ENCODE results near the gene MIER1. TPM values are rescaled to one million over a fixed set of nuclear protein-coding genes. Genes with fewer than 3 reads are reported as not detected.

The MIER1 gene
- polyA plus RNA-seq, 1 donor: 38.7 TPM

DNA sequence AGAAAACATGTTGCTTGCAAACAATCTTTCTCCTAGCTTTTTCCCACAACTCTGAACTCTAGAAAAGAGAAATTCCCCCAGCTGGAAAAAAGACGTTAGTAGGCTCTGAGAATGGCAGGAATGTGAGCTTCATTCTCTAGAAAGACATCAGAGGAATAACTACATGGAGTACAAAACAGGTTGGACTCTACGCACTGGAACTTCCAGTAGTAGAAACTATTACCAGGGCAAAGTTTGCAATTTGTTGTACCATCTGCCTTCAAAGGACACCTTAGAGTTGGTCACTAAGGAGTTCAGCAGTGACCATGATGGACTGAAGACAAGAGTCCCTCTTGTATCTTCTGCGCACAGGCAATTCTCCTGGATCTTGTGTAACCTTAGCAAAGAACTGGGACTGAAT is 68.3 kb downstream of the MIER1 start:
- H3K9me3 ChIP-seq (ENCODE audit: control insufficient read depth, low read depth, low read length): no peaks in the 10 kb centered on the region
- no CpG with 5 or more reads among the region's 3 CpGs for WGBS (ENCODE audit: insufficient coverage, low lambda C conversion rate)
- H3K4me3 ChIP-seq (ENCODE audit: low read length): no peak overlapping the region
- H3K4me1 ChIP-seq (ENCODE audit: control insufficient read depth, insufficient read depth, low read length): no peaks in the 10 kb centered on the region
- H3K36me3 ChIP-seq (ENCODE audit: control insufficient read depth, insufficient read depth, low read length): peaks cover 35% of the 10 kb centered on the region
- no peak for DNase-seq
- H3K27ac ChIP-seq (ENCODE audit: low read length): no peak overlapping the region
- no peaks in the 10 kb centered on the region for H3K27me3 ChIP-seq (ENCODE audit: control insufficient read depth, insufficient read depth, low read length)

DNA sequence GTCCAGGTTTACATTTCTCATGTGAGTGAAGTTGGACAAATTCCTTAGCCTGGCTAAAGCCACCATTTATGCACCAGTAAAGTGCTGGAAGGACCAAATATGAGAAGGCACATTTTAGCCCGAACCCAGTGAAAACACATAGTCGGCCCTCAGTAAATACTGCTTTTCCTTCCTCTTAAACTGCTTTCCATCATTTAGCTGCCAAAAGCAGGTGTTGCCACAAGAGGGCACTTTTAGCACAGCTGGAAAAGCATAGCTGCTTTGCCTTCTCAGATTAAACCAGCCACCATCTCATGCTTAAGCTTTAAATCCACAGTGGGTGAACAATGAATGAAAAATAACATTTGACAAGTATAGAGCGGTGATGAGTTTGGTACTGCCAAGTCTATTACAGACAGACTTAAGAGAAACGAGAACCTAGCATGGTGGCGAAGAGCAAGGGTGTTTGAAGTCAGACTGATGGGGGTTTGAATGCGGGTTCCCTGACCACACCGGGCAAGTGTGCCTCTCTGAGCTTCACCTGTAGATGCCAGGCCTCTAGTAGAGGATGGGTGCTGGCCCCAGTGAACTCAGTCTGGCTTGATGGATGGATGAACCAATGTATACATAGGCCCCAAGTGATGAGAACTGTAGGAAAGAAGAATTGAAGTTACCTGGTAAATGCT is 71.4 kb downstream of the MIER1 start:
- Histone ChIP-seq H3K27me3 (ENCODE audit: control insufficient read depth, insufficient read depth, low read length) (no peaks in the 10 kb centered on the region), H3K4me3 (ENCODE audit: low read length) (no peak overlapping the region), H3K4me1 (ENCODE audit: control insufficient read depth, insufficient read depth, low read length) (no peaks in the 10 kb centered on the region), H3K27ac (ENCODE audit: low read length) (no peak overlapping the region), H3K36me3 (ENCODE audit: control insufficient read depth, insufficient read depth, low read length) (peaks cover 51% of the 10 kb centered on the region), H3K9me3 (ENCODE audit: control insufficient read depth, low read depth, low read length) (no peaks in the 10 kb centered on the region)
- peak; percentile 48 to 70 for DNase-seq
- no CpG with 5 or more reads among the region's 7 CpGs for WGBS (ENCODE audit: insufficient coverage, low lambda C conversion rate)

GRCh38 chr1:66998972-66999371 is 74.2 kb downstream of the MIER1 start:
- peaks cover 63% of the 10 kb centered on the region for H3K36me3 ChIP-seq (ENCODE audit: control insufficient read depth, insufficient read depth, low read length)
- no peak overlapping the region for H3K4me3 ChIP-seq (ENCODE audit: low read length)
- DNase-seq: no peak
- no peaks in the 10 kb centered on the region for H3K9me3 ChIP-seq (ENCODE audit: control insufficient read depth, low read depth, low read length)
- no peaks in the 10 kb centered on the region for H3K27me3 ChIP-seq (ENCODE audit: control insufficient read depth, insufficient read depth, low read length)
- H3K27ac ChIP-seq (ENCODE audit: low read length): no peak overlapping the region
- no peaks in the 10 kb centered on the region for H3K4me1 ChIP-seq (ENCODE audit: control insufficient read depth, insufficient read depth, low read length)

DNA sequence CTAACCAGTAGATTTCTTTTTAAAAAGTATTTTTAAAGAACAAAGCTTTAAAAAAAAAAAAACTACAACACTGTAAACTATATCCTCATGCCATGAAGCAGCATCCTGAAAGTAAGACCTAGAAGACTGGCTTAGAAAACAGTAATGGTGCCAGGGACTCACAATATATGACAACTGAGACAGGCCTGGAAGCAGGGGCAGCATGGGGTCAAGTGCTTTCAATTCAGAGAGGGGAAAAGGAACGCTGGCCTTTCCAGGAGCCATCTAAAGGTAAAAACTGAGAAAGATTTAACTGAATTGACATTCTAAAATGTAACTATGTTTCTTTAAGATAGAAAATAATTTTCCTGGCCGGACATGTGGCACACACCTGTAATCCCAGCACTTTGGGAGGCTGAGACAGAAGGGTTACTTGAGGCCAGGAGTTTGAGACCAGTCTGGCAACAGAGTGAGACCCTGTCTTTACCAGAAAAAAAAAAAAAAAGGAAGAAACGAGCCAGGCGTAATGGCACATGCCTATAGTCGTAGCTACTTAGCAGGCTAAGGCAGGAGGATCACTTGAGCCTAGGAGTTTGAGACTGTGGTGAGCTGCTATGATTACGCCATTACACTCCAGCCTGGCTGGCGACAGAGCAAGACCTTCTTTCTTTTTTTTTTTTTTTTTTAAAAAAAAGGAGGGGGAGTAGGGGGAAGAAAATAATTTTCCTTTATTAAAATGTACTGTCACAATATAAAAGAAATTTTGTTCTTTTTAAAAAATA is 75.0 kb downstream of the MIER1 start:
- WGBS (ENCODE audit: insufficient coverage, low lambda C conversion rate): no CpG with 5 or more reads among the region's 7 CpGs
- Histone ChIP-seq H3K27me3 (ENCODE audit: control insufficient read depth, insufficient read depth, low read length) (no peaks in the 10 kb centered on the region), H3K9me3 (ENCODE audit: control insufficient read depth, low read depth, low read length) (no peaks in the 10 kb centered on the region), H3K4me3 (ENCODE audit: low read length) (no peak overlapping the region), H3K4me1 (ENCODE audit: control insufficient read depth, insufficient read depth, low read length) (no peaks in the 10 kb centered on the region), H3K36me3 (ENCODE audit: control insufficient read depth, insufficient read depth, low read length) (peaks cover 67% of the 10 kb centered on the region), H3K27ac (ENCODE audit: low read length) (no peak overlapping the region)
- no peak for DNase-seq

- Histone ChIP-seq H3K27me3 (ENCODE audit: control insufficient read depth, insufficient read depth, low read length) (no peaks in the 10 kb centered on the region), H3K27ac (ENCODE audit: low read length) (no peak overlapping the region), H3K36me3 (ENCODE audit: control insufficient read depth, insufficient read depth, low read length) (peaks cover 71% of the 10 kb centered on the region), H3K9me3 (ENCODE audit: control insufficient read depth, low read depth, low read length) (no peaks in the 10 kb centered on the region), H3K4me1 (ENCODE audit: control insufficient read depth, insufficient read depth, low read length) (no peaks in the 10 kb centered on the region), H3K4me3 (ENCODE audit: low read length) (no peak overlapping the region)
- WGBS (ENCODE audit: insufficient coverage, low lambda C conversion rate): 100% methylated on average over 1 of the region's 5 CpGs
- no peak for DNase-seq
Observed at GRCh38 chr1:67001682-67002425, 77.1 kb downstream of the MIER1 start.

GRCh38 chr1:67004176-67004575 is 79.4 kb downstream of the MIER1 start:
- Histone ChIP-seq H3K27ac (ENCODE audit: low read length) (no peak overlapping the region), H3K27me3 (ENCODE audit: control insufficient read depth, insufficient read depth, low read length) (no peaks in the 10 kb centered on the region), H3K9me3 (ENCODE audit: control insufficient read depth, low read depth, low read length) (no peaks in the 10 kb centered on the region), H3K4me1 (ENCODE audit: control insufficient read depth, insufficient read depth, low read length) (no peaks in the 10 kb centered on the region), H3K36me3 (ENCODE audit: control insufficient read depth, insufficient read depth, low read length) (peaks cover 63% of the 10 kb centered on the region), H3K4me3 (ENCODE audit: low read length) (no peak overlapping the region)
- WGBS (ENCODE audit: insufficient coverage, low lambda C conversion rate): no CpG with 5 or more reads among the region's 1 CpG
- DNase-seq: no peak

DNA sequence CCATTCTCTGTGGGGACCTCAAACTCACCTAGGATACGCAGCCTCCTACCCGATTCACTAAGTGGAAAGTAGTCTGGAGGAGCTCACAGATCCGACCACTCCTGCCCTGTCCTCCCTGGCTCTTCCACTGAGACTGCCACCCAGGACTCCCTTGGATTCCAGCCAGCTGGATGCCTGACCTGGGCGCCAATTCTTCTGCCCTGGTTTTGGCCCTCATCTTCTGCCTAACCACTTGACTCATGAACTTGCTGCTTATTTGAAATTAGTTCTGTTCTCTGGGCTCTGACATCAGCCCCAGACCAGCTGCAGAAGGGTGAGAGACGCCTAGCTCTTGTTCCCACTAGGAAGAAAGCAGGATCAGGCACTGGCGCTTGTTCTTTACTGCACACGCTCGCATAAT is 80.3 kb downstream of the MIER1 start:
- Histone ChIP-seq H3K4me3 (ENCODE audit: low read length) (no peak overlapping the region), H3K36me3 (ENCODE audit: control insufficient read depth, insufficient read depth, low read length) (peaks cover 63% of the 10 kb centered on the region), H3K9me3 (ENCODE audit: control insufficient read depth, low read depth, low read length) (no peaks in the 10 kb centered on the region), H3K4me1 (ENCODE audit: control insufficient read depth, insufficient read depth, low read length) (no peaks in the 10 kb centered on the region), H3K27ac (ENCODE audit: low read length) (no peak overlapping the region), H3K27me3 (ENCODE audit: control insufficient read depth, insufficient read depth, low read length) (no peaks in the 10 kb centered on the region)
- WGBS (ENCODE audit: insufficient coverage, low lambda C conversion rate): no CpG with 5 or more reads among the region's 8 CpGs
- no peak for DNase-seq

DNA sequence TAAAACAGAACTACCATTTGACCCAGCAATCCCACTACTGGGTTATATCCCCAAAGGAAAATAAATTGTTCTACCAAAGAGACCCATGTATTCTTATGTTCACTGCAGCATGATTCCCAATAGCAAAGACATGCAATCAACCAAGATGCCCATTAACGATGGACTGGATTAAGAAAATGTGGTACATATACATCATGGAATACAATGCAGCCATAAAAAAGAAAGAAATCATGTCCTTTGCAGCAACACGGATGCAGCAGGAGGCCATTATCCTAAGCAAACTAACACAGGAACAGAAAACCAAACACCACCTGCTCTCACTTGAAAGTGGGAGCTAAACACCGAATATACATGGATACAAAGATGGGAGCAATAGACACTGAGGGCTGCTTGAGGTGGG is 85.0 kb downstream of the MIER1 start:
- Histone ChIP-seq H3K27ac (ENCODE audit: low read length) (no peak overlapping the region), H3K27me3 (ENCODE audit: control insufficient read depth, insufficient read depth, low read length) (no peaks in the 10 kb centered on the region), H3K4me1 (ENCODE audit: control insufficient read depth, insufficient read depth, low read length) (no peaks in the 10 kb centered on the region), H3K36me3 (ENCODE audit: control insufficient read depth, insufficient read depth, low read length) (peaks cover 51% of the 10 kb centered on the region), H3K9me3 (ENCODE audit: control insufficient read depth, low read depth, low read length) (no peaks in the 10 kb centered on the region), H3K4me3 (ENCODE audit: low read length) (no peak overlapping the region)
- no peak for DNase-seq
- WGBS (ENCODE audit: insufficient coverage, low lambda C conversion rate): no CpG with 5 or more reads among the region's 3 CpGs

DNA sequence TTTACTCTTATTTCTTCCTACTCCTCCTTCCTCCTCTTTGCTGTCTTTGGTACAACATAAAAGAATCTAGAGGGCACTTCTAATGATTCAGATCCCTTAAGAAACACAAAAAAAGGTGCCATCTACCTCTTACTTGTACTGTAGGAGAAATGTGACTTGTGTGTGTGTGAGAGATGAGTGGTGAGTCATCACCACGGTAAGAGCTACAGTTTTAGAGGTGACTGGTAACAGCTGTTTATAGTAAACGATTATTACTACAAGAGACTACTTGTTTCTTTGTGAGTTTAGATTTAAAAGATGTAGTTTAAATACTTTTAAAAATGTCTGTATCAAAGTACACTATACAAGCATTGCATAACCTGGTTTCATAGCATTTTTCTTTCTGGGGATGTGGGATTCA is 88.8 kb downstream of the MIER1 start:
- Histone ChIP-seq H3K4me1 (ENCODE audit: control insufficient read depth, insufficient read depth, low read length) (no peaks in the 10 kb centered on the region), H3K27ac (ENCODE audit: low read length) (no peak overlapping the region), H3K9me3 (ENCODE audit: control insufficient read depth, low read depth, low read length) (no peaks in the 10 kb centered on the region), H3K4me3 (ENCODE audit: low read length) (no peak overlapping the region), H3K27me3 (ENCODE audit: control insufficient read depth, insufficient read depth, low read length) (no peaks in the 10 kb centered on the region), H3K36me3 (ENCODE audit: control insufficient read depth, insufficient read depth, low read length) (peaks cover 37% of the 10 kb centered on the region)
- DNase-seq: no peak
- no CpG with 5 or more reads among the region's 2 CpGs for WGBS (ENCODE audit: insufficient coverage, low lambda C conversion rate)

GRCh38 chr1:67018574-67018973 is 93.8 kb downstream of the MIER1 start:
- no peaks in the 10 kb centered on the region for H3K9me3 ChIP-seq (ENCODE audit: control insufficient read depth, low read depth, low read length)
- no peak overlapping the region for H3K4me3 ChIP-seq (ENCODE audit: low read length)
- WGBS (ENCODE audit: insufficient coverage, low lambda C conversion rate): no CpG with 5 or more reads among the region's 2 CpGs
- DNase-seq: no peak
- no peaks in the 10 kb centered on the region for H3K27me3 ChIP-seq (ENCODE audit: control insufficient read depth, insufficient read depth, low read length)
- no peaks in the 10 kb centered on the region for H3K4me1 ChIP-seq (ENCODE audit: control insufficient read depth, insufficient read depth, low read length)
- no peak overlapping the region for H3K27ac ChIP-seq (ENCODE audit: low read length)
- H3K36me3 ChIP-seq (ENCODE audit: control insufficient read depth, insufficient read depth, low read length): peaks cover 39% of the 10 kb centered on the region
